ENCODE data around the gene GSC2. TPM values are rescaled to one million over a fixed set of nuclear protein-coding genes. Genes with fewer than 3 reads are reported as not detected.

GSC2 gene
- total RNA-seq, 1 donor from 2014 or later = not detected

- Mint-ChIP-seq H3K36me3 (ENCODE audit: low read depth, unreplicated experiment) (peaks cover 4% of the 10 kb centered on the region), H3K27me3 (ENCODE audit: low read depth, unreplicated experiment) (no peaks in the 10 kb centered on the region), H3K4me3 (ENCODE audit: unreplicated experiment) (no peak overlapping the region), H3K27ac (ENCODE audit: unreplicated experiment) (no peak overlapping the region), H3K4me1 (ENCODE audit: low read depth, unreplicated experiment) (peaks cover 16% of the 10 kb centered on the region), H3K9me3 (ENCODE audit: unreplicated experiment) (no peaks in the 10 kb centered on the region)
- TF ChIP-seq, protein P1, sequence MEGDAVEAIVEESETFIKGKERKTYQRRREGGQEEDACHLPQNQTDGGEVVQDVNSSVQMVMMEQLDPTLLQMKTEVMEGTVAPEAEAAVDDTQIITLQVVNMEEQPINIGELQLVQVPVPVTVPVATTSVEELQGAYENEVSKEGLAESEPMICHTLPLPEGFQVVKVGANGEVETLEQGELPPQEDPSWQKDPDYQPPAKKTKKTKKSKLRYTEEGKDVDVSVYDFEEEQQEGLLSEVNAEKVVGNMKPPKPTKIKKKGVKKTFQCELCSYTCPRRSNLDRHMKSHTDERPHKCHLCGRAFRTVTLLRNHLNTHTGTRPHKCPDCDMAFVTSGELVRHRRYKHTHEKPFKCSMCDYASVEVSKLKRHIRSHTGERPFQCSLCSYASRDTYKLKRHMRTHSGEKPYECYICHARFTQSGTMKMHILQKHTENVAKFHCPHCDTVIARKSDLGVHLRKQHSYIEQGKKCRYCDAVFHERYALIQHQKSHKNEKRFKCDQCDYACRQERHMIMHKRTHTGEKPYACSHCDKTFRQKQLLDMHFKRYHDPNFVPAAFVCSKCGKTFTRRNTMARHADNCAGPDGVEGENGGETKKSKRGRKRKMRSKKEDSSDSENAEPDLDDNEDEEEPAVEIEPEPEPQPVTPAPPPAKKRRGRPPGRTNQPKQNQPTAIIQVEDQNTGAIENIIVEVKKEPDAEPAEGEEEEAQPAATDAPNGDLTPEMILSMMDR (IDR thresholded peaks at IDR 0.05; ENCODE audit: insufficient read depth, low read depth, low read length) = no peak
- no peak for TF ChIP-seq EZH2 (IDR thresholded peaks at IDR 0.05; ENCODE audit: insufficient read depth, low read length)
- Histone ChIP-seq H3K4me1 (ENCODE audit: insufficient read depth, low read length) (peaks cover 3% of the 10 kb centered on the region), H3K36me3 (ENCODE audit: insufficient read depth, low read length) (no peaks in the 10 kb centered on the region), H3K79me2 (ENCODE audit: insufficient read depth, low read length) (peaks cover 92% of the 10 kb centered on the region), H3K9me3 (ENCODE audit: insufficient read depth, low read depth, low read length) (no peaks in the 10 kb centered on the region), H4K20me1 (ENCODE audit: insufficient read depth, low read length) (peaks cover 90% of the 10 kb centered on the region), H3K27ac (ENCODE audit: low read depth, low read length) (no peak overlapping the region), H3K27me3 (ENCODE audit: insufficient read depth, low read length) (no peaks in the 10 kb centered on the region), H3K4me2 (ENCODE audit: low read length) (no peak overlapping the region), H3K4me3 (ENCODE audit: insufficient read depth, low read depth, low read length) (no peak overlapping the region), H3K9ac (ENCODE audit: low read length) (no peak overlapping the region), H2AFZ (ENCODE audit: low read depth, low read length) (no peak overlapping the region)
- FAIRE-seq (no peak), DNase-seq (ENCODE audit: low read depth) (no peak)
Observed at GRCh38 chr22:19113429-19113828, 36.7 kb downstream of the GSC2 start.

DNA sequence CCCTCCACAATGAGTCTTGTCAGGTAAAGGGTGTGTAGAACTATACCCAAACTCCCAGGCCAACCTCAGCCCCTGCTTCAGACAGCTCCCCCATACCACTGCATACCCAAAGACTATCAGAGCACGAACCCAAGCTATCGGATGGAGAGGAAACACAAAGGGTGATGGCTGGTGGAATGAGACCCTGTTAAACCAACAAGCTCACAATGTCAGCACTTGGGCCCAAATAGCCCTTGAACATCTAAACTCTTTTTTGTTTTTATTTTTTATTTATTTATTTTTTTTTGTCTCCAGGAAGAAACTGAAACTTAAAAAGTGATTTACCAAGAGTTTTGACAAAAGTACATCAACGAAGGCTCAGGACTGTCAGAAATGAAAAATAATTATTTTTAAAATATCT, 38.5 kb downstream of the GSC2 start:
- peaks cover 4% of the 10 kb centered on the region for H3K36me3 Mint-ChIP-seq (ENCODE audit: low read depth, unreplicated experiment)
- no peaks in the 10 kb centered on the region for H3K27me3 Mint-ChIP-seq (ENCODE audit: low read depth, unreplicated experiment)
- H3K4me3 Mint-ChIP-seq (ENCODE audit: unreplicated experiment) = no peak overlapping the region
- no peak for TF ChIP-seq EZH2 (IDR thresholded peaks at IDR 0.05; ENCODE audit: insufficient read depth, low read length)
- TF ChIP-seq, protein P1 (IDR thresholded peaks at IDR 0.05; ENCODE audit: insufficient read depth, low read depth, low read length) = no peak
- peaks cover 16% of the 10 kb centered on the region for H3K4me1 Mint-ChIP-seq (ENCODE audit: low read depth, unreplicated experiment)
- Histone ChIP-seq H3K79me2 (ENCODE audit: insufficient read depth, low read length) (peaks cover 92% of the 10 kb centered on the region), H3K36me3 (ENCODE audit: insufficient read depth, low read length) (no peaks in the 10 kb centered on the region), H3K27ac (ENCODE audit: low read depth, low read length) (no peak overlapping the region), H3K27me3 (ENCODE audit: insufficient read depth, low read length) (no peaks in the 10 kb centered on the region), H2AFZ (ENCODE audit: low read depth, low read length) (no peak overlapping the region), H3K4me1 (ENCODE audit: insufficient read depth, low read length) (peaks cover 3% of the 10 kb centered on the region), H4K20me1 (ENCODE audit: insufficient read depth, low read length) (peaks cover 90% of the 10 kb centered on the region), H3K4me3 (ENCODE audit: insufficient read depth, low read depth, low read length) (no peak overlapping the region), H3K9ac (ENCODE audit: low read length) (no peak overlapping the region), H3K4me2 (ENCODE audit: low read length) (no peak overlapping the region), H3K9me3 (ENCODE audit: insufficient read depth, low read depth, low read length) (no peaks in the 10 kb centered on the region)
- FAIRE-seq (no peak), DNase-seq (ENCODE audit: low read depth) (no peak)
- no peaks in the 10 kb centered on the region for H3K9me3 Mint-ChIP-seq (ENCODE audit: unreplicated experiment)
- H3K27ac Mint-ChIP-seq (ENCODE audit: unreplicated experiment) = no peak overlapping the region

- Histone ChIP-seq H3K36me3 (ENCODE audit: insufficient read depth, low read length) (no peaks in the 10 kb centered on the region), H3K9ac (ENCODE audit: low read length) (no peak overlapping the region), H3K4me1 (ENCODE audit: insufficient read depth, low read length) (peaks cover 3% of the 10 kb centered on the region), H3K4me3 (ENCODE audit: insufficient read depth, low read depth, low read length) (no peak overlapping the region), H3K9me3 (ENCODE audit: insufficient read depth, low read depth, low read length) (no peaks in the 10 kb centered on the region), H3K79me2 (ENCODE audit: insufficient read depth, low read length) (peaks cover 92% of the 10 kb centered on the region), H4K20me1 (ENCODE audit: insufficient read depth, low read length) (peaks cover 90% of the 10 kb centered on the region), H2AFZ (ENCODE audit: low read depth, low read length) (no peak overlapping the region), H3K27ac (ENCODE audit: low read depth, low read length) (no peak overlapping the region), H3K4me2 (ENCODE audit: low read length) (no peak overlapping the region), H3K27me3 (ENCODE audit: insufficient read depth, low read length) (no peaks in the 10 kb centered on the region)
- no peak overlapping the region for H3K27ac Mint-ChIP-seq (ENCODE audit: unreplicated experiment)
- FAIRE-seq = no peak
- DNase-seq (ENCODE audit: low read depth) = no peak
- H3K4me1 Mint-ChIP-seq (ENCODE audit: low read depth, unreplicated experiment) = peaks cover 16% of the 10 kb centered on the region
- no peaks in the 10 kb centered on the region for H3K9me3 Mint-ChIP-seq (ENCODE audit: unreplicated experiment)
- peaks cover 4% of the 10 kb centered on the region for H3K36me3 Mint-ChIP-seq (ENCODE audit: low read depth, unreplicated experiment)
- no peaks in the 10 kb centered on the region for H3K27me3 Mint-ChIP-seq (ENCODE audit: low read depth, unreplicated experiment)
- TF ChIP-seq, protein P1 (IDR thresholded peaks at IDR 0.05; ENCODE audit: insufficient read depth, low read depth, low read length) = no peak
- no peak for TF ChIP-seq EZH2 (IDR thresholded peaks at IDR 0.05; ENCODE audit: insufficient read depth, low read length)
- no peak overlapping the region for H3K4me3 Mint-ChIP-seq (ENCODE audit: unreplicated experiment)
Observed at GRCh38 chr22:19111140-19111539, 39.0 kb downstream of the GSC2 start.
